H9 (cell line): Measurements from ENCODE around the gene FLCN. TPM values are rescaled to one million over a fixed set of nuclear protein-coding genes. Genes with fewer than 3 reads are reported as not detected.

Experiments
- DNase-seq: peaks from one replicate; pipeline ENCODE4 v3.0.0-alpha.2; 2017
- H2AFZ ChIP-seq: one replicate; pipeline ENCODE4 v1.6.1; 2013; ENCODE audit warnings: mild to moderate bottlenecking, low read length, control low read depth, moderate library complexity
- H2AK5ac ChIP-seq: 2 replicates; pipeline ENCODE4 v1.6.1; 2013; ENCODE audit warnings: low read length, control low read depth, mixed read lengths; ENCODE audit not compliant: insufficient read length
- H2BK120ac ChIP-seq: one replicate; pipeline ENCODE4 v1.6.1; 2013; ENCODE audit warnings: low read depth, mild to moderate bottlenecking, low read length, control low read depth, inconsistent platforms; ENCODE audit not compliant: poor library complexity, severe bottlenecking
- H2BK12ac ChIP-seq: 2 replicates; pipeline ENCODE4 v1.6.1; 2013; ENCODE audit warnings: low read length, control low read depth, mixed read lengths, low read depth; ENCODE audit not compliant: insufficient read length
- H2BK15ac ChIP-seq: 2 replicates; pipeline ENCODE4 v1.6.1; 2013; ENCODE audit warnings: low read depth, low read length, control low read depth
- H2BK20ac ChIP-seq: one replicate; pipeline ENCODE4 v1.6.1; 2013; ENCODE audit warnings: low read depth, mild to moderate bottlenecking, low read length, control low read depth, inconsistent platforms; ENCODE audit not compliant: poor library complexity, severe bottlenecking
- H2BK5ac ChIP-seq: 2 replicates; pipeline ENCODE4 v1.6.1; 2013; ENCODE audit warnings: low read length, control low read depth, mixed read lengths; ENCODE audit not compliant: insufficient read length
- H3K14ac ChIP-seq: 2 replicates; pipeline ENCODE4 v1.6.1; 2013; ENCODE audit warnings: low read length, control low read depth; ENCODE audit not compliant: insufficient read depth
- H3K18ac ChIP-seq: 2 replicates; pipeline ENCODE4 v1.6.1; 2013; ENCODE audit warnings: low read depth, mild to moderate bottlenecking, mixed read lengths, low read length, control low read depth; ENCODE audit not compliant: insufficient read length
- H3K23ac ChIP-seq: 2 replicates; pipeline ENCODE4 v1.6.1; 2013; ENCODE audit warnings: low read length, control low read depth, mixed read lengths, low read depth; ENCODE audit not compliant: insufficient read length
- H3K23me2 ChIP-seq: 2 replicates; pipeline ENCODE4 v1.6.1; 2013; ENCODE audit warnings: low read depth, mild to moderate bottlenecking, mixed read lengths, low read length, control low read depth; ENCODE audit not compliant: insufficient read length, poor library complexity, severe bottlenecking
- H3K27ac ChIP-seq: 2 replicates; pipeline ENCODE4 v1.5.1; 2013; ENCODE audit warnings: low read length, control low read depth, mixed read lengths, low read depth; ENCODE audit not compliant: insufficient read length
- H3K27me3 ChIP-seq: 2 replicates; pipeline ENCODE4 v1.6.1; 2013; ENCODE audit warnings: low read length, control low read depth, inconsistent platforms; ENCODE audit not compliant: insufficient read depth
- H3K4ac ChIP-seq: 2 replicates; pipeline ENCODE4 v1.6.1; 2013; ENCODE audit warnings: low read depth, mild to moderate bottlenecking, control low read depth, inconsistent platforms, low read length, moderate library complexity
- H3K4me1 ChIP-seq: 2 replicates; pipeline ENCODE4 v1.6.1; 2013; ENCODE audit warnings: low read length, control low read depth, inconsistent platforms; ENCODE audit not compliant: insufficient read depth
- H3K4me2 ChIP-seq: 2 replicates; pipeline ENCODE4 v1.6.1; 2013; ENCODE audit warnings: low read length, control low read depth, mixed read lengths; ENCODE audit not compliant: insufficient read length, insufficient read depth
- H3K56ac ChIP-seq: 2 replicates; pipeline ENCODE4 v1.6.1; 2013; ENCODE audit warnings: low read depth, mild to moderate bottlenecking, mixed read lengths, low read length, control low read depth; ENCODE audit not compliant: insufficient read length
- H3K79me1 ChIP-seq: 2 replicates; pipeline ENCODE4 v1.6.1; 2013; ENCODE audit warnings: low read depth, mild to moderate bottlenecking, moderate library complexity, low read length, control low read depth, inconsistent platforms; ENCODE audit not compliant: insufficient read depth, poor library complexity, severe bottlenecking
- H3K79me2 ChIP-seq: 2 replicates; pipeline ENCODE4 v1.6.1; 2013; ENCODE audit warnings: low read length, control low read depth, inconsistent platforms; ENCODE audit not compliant: insufficient read depth
- H3K9ac ChIP-seq: 2 replicates; pipeline ENCODE4 v1.6.1; 2013; ENCODE audit warnings: low read length, control low read depth, mixed read lengths; ENCODE audit not compliant: insufficient read length; ENCODE audit errors: extremely low read depth
- H3K9me3 ChIP-seq: one replicate; pipeline ENCODE4 v1.6.1; 2013; ENCODE audit warnings: low read depth, low read length, inconsistent platforms; ENCODE audit not compliant: control insufficient read depth
- H3T11ph ChIP-seq: one replicate; pipeline ENCODE4 v1.6.1; 2013; ENCODE audit warnings: mild to moderate bottlenecking, low read length, control low read depth, inconsistent platforms
- H4K20me1 ChIP-seq: one replicate; pipeline ENCODE4 v1.6.1; 2013; ENCODE audit not compliant: control insufficient read depth, insufficient read length, insufficient read depth
- H4K5ac ChIP-seq: 2 replicates; pipeline ENCODE4 v1.6.1; 2013; ENCODE audit warnings: low read depth, mild to moderate bottlenecking, mixed read lengths, low read length, control low read depth; ENCODE audit not compliant: insufficient read length
- H4K8ac ChIP-seq: replicated peaks from 2 replicates; pipeline ENCODE4 v1.6.1; 2013; ENCODE audit warnings: low read length, control low read depth, mixed read lengths, low read depth; ENCODE audit not compliant: insufficient read length
- H4K91ac ChIP-seq: 2 replicates; pipeline ENCODE4 v1.6.1; 2013; ENCODE audit warnings: low read depth, mild to moderate bottlenecking, moderate library complexity, mixed read lengths, low read length, control low read depth; ENCODE audit not compliant: insufficient read length
- H3K27ac Mint-ChIP-seq, 3 experiments: 2 replicates in 2 of 3; 3 replicates in 1 of 3; pipeline ENCODE4 v1.8.0; 2020 to 2021; ENCODE audit warnings: mixed read lengths in 3 of 3, mild to moderate bottlenecking in 1 of 3, moderate library complexity in 1 of 3
- H3K27me3 Mint-ChIP-seq: 2 replicates; pipeline ENCODE4 v1.8.0; 2021; ENCODE audit warnings: low read depth, mild to moderate bottlenecking, moderate library complexity, mixed read lengths
- H3K36me3 Mint-ChIP-seq, 3 experiments: 2 replicates in 2 of 3; 3 replicates in 1 of 3; pipeline ENCODE4 v1.8.0; 2020 to 2021; ENCODE audit warnings: low read depth in 3 of 3, mixed read lengths in 3 of 3; ENCODE audit not compliant: insufficient read depth in 1 of 3
- H3K4me1 Mint-ChIP-seq, 2 experiments: 2 replicates each; pipeline ENCODE4 v1.8.0; 2020; ENCODE audit warnings: mixed read lengths in 2 of 2
- H3K4me3 Mint-ChIP-seq, 2 experiments: 2 replicates in 1 of 2; 3 replicates in 1 of 2; pipeline ENCODE4 v1.8.0; 2020 to 2021; ENCODE audit warnings: mild to moderate bottlenecking in 2 of 2, mixed read lengths in 2 of 2, moderate library complexity in 1 of 2
- H3K9me3 Mint-ChIP-seq, 2 experiments: 2 replicates in 1 of 2; 3 replicates in 1 of 2; pipeline ENCODE4 v1.8.0; 2020; ENCODE audit warnings: mild to moderate bottlenecking in 2 of 2, mixed read lengths in 2 of 2, moderate library complexity in 1 of 2
- WGBS: extraction: QIAGEN DNeasy Blood & Tissue Kit; methylation state at CpG from one replicate; pipeline ENCODE4 v1.1.7; 2013; ENCODE audit warnings: missing lambda C conversion rate, low lambda C conversion rate, mixed read lengths; ENCODE audit not compliant: insufficient read length; ENCODE audit errors: extremely low coverage; 5-methylcytosine and 5-hydroxymethylcytosine counted together
- total RNA-seq: library from RNA; stranded (reverse); gene quantifications from 2 replicates; pipeline ENCODE4 v1.2.1, GENCODE V29; 2021
- TF ChIP-seq, protein P1 (sequence below): fragments of 200-600 bp; sonication (generic); conservative IDR thresholded peaks from 3 replicates; pipeline ENCODE4 v1.8.0; 2021; ENCODE audit warnings: antibody characterized with exemption, mild to moderate bottlenecking

The FLCN gene
- total RNA-seq, 1 experiment from 2014 or later: 33.3 TPM

DNA sequence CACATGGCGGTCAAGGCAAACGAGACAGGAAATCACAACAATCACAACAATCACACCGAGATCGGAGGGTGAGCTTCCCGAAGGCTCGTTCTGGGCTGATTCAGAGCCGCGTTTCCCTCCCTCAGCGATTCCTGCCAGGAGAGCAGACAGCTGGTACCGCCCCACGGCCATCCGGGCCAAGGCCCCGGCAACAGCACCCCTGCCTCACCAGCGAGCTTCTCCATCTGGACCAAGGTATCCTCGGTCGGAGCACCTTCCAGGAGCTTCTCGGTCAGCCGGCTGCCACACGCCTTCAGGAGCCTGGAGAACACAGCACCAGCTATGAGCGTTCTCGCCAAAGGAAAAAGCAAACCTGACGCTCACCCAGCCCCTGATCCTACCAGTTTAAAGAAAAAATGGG, 15.6 kb downstream of the FLCN start:
- TF ChIP-seq, protein P1, sequence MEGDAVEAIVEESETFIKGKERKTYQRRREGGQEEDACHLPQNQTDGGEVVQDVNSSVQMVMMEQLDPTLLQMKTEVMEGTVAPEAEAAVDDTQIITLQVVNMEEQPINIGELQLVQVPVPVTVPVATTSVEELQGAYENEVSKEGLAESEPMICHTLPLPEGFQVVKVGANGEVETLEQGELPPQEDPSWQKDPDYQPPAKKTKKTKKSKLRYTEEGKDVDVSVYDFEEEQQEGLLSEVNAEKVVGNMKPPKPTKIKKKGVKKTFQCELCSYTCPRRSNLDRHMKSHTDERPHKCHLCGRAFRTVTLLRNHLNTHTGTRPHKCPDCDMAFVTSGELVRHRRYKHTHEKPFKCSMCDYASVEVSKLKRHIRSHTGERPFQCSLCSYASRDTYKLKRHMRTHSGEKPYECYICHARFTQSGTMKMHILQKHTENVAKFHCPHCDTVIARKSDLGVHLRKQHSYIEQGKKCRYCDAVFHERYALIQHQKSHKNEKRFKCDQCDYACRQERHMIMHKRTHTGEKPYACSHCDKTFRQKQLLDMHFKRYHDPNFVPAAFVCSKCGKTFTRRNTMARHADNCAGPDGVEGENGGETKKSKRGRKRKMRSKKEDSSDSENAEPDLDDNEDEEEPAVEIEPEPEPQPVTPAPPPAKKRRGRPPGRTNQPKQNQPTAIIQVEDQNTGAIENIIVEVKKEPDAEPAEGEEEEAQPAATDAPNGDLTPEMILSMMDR: no peak
- Histone ChIP-seq H2AK5ac (no peak overlapping the region), H3K4me1 (no peaks in the 10 kb centered on the region), H2BK20ac (no peak overlapping the region), H3K9me3 (no peaks in the 10 kb centered on the region), H3K23me2 (no peaks in the 10 kb centered on the region), H2BK5ac (no peak overlapping the region), H3K79me2 (no peaks in the 10 kb centered on the region), H3T11ph (no peak overlapping the region), H4K5ac (no peak overlapping the region), H3K27me3 (no peaks in the 10 kb centered on the region), H3K9ac (no peak overlapping the region), H2BK15ac (no peak overlapping the region), H3K27ac (no peak overlapping the region), H2BK120ac (no peak overlapping the region), H3K14ac (no peak overlapping the region), H4K20me1 (no peaks in the 10 kb centered on the region), H3K23ac (no peak overlapping the region), H3K56ac (no peak overlapping the region), H4K8ac (no peak overlapping the region), H3K18ac (no peak overlapping the region), H4K91ac (no peak overlapping the region), H2BK12ac (no peak overlapping the region), H3K79me1 (no peaks in the 10 kb centered on the region), H2AFZ (no peak overlapping the region), H3K4me2 (no peak overlapping the region), H3K4ac (no peak overlapping the region)
- Mint-ChIP-seq H3K27me3 (no peaks in the 10 kb centered on the region), H3K4me3 (no peak overlapping the region; a peak in 1 of 5 replicates), H3K4me1 (peaks cover 0 to 6% of the 10 kb centered on the region in 2 experiments; a peak in 2 of 4 replicates), H3K36me3 (peaks cover 42 to 91% (median 78%) of the 10 kb centered on the region in 3 experiments), H3K9me3 (no peaks in the 10 kb centered on the region), H3K27ac (peak overlapping the region; percentile 36 to 82 (median 48); a peak in 4 of 7 replicates)
- WGBS: no CpG with 5 or more reads among the region's 22 CpGs
- DNase-seq: no peak
